GM19099 (cell line): ENCODE data around the gene SLC44A1.

Source experiments
- POLR2A ChIP-seq: IDR thresholded peaks from 3 replicates; pipeline ENCODE4 v1.6.1; 2011; ENCODE audit warnings: low read depth; ENCODE audit not compliant: insufficient read length; ENCODE audit errors: extremely low read depth

SLC44A1 gene

DNA sequence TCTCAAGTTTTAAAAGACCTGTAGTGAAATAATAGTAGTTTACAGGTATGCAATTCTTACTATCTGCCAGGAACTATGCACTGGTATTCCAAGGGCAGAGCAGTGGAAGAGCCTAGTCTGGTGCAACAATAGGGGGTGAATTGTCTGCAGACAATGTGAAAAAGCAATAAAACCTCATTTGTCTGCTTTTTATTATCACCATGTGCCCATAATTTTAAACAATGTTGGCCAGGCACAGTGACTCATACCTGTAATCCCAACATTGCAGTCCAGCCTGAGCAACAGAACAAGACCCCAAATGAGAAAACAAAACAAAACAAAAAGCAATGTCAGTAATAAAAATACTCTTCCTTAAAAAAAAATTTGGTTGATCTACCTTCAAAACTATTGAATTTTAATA, 12.2 kb upstream of the SLC44A1 start:
- TF ChIP-seq POLR2A: no peak

DNA sequence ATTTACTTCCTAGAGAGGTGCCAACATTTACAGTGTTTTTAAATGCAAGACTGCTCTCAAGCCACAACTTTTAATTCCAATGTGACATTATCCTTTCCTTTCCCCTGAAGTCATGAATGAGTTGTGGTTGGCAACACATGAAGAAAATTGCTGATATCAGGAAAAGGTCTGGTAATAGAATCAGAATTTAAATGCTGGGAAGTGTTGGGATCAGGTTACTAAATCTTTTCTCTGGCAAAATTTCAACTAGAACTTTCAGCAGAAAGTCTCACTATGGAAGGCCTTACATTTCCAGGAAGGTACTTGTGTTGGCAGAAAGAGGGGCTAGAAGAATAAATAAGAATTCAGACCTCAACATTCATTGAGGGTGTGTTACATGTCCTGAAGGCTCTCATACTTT, 10.6 kb upstream of the SLC44A1 start:
- TF ChIP-seq POLR2A: no peak

DNA sequence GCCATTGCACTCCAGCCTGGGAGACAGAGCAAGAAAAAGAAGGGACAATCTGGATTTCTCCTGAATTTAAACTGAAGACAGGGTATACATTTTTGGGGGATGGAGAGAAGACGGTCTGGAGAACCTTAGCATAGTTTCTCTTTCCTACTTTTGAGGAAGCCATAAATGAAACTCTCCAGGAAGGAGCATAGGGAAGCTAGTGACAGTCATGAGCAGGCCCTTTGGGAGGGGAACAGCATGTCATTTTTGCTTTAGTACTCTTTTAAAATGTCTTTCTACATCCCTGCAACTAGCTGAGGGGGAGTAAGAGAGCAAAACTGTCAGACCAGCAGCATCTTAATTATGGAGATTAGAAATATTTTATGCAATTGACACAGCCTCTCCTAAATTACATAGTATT, 8.2 kb upstream of the SLC44A1 start:
- no peak for TF ChIP-seq POLR2A

DNA sequence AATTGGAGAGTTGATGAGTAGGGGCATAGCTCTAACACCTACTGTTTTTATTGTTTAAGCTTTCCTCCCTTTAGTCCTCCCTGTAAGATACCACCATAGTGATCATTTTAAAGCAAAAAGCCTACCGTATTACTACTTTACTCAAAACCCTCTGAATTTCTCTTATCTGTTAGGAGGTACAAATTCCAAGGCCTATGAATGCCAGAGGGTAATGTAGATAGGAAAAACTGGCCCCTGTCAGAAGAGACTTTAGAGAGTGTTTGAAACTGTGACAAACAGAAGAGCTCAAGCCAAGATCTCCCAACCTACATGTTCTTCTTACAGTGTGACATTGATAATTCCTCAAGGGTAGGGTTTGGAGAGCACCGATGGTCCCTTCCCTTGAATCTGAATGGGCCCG, 7.2 kb upstream of the SLC44A1 start:
- no peak for TF ChIP-seq POLR2A

DNA sequence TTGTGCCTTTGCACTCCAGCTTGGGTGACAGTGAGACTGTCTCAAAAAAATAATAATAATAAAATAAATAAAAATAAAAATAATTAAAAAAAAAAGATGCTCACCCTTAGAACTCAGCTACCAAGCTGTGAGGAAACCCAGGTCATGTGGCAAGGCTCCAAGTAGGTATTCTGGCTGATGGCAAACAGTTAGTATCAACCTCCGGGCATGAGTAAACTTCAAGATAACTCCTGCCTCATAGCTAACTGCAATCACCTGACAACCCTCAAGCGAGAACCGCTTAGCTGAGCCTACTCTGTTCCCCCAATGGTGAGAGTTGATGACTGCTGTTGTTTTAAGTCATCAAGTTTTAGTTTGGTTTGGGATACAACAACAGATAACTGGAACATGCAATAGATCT, 6.1 kb upstream of the SLC44A1 start:
- no peak for TF ChIP-seq POLR2A

DNA sequence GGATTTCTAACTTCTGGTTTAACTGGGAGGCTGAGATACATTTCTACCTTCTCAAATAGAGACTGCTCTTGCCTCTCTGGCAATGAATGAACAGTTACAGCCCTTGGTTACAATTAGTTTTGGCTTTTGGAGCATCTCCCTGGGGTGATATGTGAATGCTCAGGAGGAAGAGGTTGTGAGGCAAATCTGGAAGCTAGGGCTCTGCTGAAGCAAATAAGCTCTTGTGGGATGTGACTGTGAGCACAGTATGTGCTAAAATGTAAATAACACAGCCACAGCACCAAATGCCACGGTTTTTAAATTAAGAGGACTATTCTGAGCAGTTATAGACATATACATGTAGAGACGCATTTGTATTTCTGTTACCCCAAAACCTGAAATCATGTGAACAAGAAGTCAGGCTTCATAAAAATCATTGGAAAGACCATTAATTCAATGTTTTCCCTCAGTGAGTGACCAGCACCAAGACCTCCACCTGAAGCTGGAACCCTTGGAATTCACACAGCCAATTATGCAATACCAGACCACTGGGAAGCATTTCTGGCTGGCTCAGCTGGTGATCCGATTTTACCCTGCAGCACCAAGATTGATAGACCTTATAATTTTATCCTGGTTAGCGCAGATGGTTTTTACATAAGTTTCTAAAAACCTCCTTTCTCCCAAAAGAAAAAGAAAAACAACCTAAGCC, 3.0 kb upstream of the SLC44A1 start:
- TF ChIP-seq POLR2A: no peak

DNA sequence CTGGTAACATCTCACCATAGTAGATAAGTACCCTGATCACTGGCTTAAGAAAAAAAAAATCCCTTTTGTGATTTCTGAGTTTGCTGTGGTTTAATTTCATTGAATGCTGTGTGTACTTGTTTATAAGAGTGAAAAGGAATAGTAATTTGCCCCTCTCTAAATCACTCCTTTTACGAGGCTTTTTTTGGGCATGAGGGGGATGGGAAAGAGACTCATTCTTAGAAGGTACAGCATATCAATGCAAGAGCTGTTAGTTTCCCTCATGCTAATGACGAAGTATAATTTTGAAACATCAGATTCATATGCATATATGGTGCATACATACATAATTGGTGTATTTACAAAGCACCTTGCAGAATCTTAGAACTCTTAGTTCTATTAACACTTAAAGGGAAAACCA, 2.4 kb upstream of the SLC44A1 start:
- no peak for TF ChIP-seq POLR2A

DNA sequence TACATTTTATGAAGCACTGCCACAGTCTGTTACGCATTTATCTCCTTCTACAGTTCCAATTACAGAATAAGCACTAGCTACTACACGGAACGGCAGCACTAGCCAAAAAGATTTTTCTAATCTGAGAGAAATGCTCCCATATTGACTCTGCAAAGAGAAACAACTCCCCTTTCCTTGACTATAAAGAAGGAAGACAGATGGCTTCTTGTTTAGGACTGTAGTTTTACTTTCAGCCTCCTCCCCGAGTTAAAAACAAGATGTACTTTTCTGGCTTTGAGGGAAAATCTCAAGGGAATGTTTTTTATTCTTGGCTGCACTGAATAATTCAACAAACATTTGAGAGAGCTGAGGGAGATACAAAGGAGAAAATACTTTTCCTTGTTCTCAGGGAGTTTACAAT, 1.9 kb upstream of the SLC44A1 start:
- no peak for TF ChIP-seq POLR2A

DNA sequence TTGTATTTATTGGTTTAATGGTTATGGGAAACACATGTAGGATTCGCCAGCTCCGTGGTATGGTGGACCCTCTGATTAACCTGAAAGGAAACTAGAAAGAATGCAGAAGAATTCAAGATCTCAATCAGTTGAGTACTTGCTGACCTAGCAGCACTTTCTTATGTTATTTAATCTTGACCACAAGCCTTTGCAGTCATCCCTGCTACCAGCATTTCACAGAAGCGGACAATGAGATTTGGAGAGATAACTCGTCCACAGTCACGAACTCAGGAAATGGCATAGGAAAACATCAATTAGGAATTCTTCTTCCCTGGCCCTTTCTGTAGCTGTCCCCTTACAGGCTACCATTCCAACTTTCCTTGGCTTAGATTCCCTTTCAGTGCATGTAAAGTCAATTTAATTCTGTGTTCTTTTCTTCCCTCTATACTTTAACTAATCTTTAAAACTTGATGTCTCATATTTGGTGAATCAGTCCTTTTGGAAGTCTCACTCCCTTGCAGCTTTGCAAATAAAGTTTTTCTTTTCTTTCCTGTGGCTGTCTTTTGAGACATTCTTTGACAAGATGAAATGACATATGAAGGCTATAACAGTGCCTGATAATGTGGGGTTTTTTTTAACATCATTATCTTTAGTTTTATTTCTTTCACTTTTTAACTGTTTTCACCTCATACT, 1.3 kb upstream of the SLC44A1 start:
- TF ChIP-seq POLR2A: no peak

DNA sequence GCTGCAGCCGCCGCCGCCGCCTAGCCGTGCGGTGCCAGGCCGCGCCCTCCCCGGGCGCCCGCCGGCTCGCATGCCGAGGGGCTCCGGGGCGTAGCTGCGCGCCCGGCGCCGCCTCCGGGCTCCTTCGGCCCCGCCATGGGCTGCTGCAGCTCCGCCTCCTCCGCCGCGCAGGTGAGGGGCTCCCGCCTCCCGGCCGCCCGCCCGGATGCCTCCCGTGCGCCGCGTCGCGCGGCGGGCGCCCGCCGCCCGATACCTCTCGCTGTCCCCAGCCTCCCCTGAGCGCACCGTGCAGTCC, 230 bp downstream of the SLC44A1 start:
- TF ChIP-seq POLR2A: no peak

DNA sequence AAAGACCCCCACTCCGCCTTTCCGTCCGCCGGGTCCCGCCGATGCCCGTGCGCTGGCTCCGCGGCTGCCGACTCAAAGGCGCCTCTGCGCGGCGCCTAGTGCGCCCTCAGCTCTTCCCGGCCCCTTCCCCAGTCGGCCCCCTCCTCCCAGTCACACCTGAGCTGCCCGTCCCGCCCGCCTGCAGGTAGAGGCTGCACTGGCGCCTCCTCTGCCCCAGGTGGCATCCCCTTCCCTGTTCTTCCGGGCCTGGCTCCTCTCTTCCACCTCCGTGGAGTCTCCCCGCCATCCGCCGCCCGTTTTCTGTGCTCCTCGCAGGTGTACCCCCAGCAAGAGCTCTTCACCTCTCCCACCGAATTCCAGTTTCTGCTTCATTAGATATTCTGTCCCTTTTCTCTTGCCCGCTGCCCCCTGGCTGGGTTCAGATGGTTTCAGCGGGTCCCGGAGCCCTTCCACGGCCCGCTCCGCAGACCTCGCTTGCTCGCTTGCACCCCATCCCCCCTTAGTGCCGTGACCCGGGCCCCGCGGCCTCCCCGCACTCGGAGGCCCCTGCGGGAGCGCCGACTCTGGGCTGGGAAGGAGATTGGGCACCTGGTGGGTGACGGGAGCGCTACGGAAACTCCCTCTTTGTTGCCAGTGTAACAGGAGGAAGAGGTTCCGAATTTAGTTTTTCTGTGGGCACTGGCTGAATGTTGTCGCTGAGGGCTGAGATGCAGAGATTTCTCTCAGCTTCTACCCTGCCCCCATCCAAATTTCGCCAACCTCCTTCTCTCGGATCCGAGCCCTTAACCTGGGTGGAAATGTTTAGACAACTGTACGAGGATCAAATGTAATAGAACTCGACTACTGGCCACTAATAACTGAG, 809 bp downstream of the SLC44A1 start:
- peak; percentile 32 for TF ChIP-seq POLR2A

DNA sequence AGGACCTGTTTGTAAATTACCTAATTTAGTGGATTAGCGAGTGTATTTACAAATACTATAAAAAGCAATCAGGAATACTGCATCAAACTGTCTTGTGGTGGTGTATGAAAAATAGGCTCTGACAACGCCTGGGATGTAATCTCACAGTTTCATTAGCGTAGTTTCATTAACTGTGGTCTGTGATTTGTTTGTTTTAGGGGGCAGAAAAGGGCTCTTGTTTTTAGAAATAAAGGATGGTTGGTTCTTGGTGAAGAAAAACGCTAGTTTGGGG, 1.4 kb downstream of the SLC44A1 start:
- no peak for TF ChIP-seq POLR2A

DNA sequence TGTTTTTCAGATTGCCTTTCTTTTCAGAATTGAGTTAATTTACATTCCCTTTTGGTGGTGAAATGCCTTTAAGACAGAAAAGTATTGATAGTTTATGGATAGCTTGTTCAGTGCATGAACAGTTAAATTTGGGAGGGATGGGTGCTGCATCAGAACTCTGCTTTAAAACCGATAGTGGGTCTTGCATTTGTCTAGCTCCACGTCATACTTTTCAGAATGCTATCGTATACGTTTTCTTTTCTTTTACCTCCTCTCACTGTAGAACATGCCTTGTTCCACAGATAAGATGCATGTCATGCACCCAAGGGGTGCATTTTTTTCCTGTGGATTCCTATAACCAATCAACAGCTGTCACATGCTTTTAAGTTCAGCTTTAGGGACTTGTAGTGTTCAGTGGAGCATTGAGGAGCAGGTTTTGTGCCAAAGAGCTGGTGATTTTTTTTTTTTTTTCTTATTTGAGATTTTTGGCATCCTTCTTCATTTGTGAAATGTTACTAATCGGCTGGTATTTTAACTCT, 2.3 kb downstream of the SLC44A1 start:
- no peak for TF ChIP-seq POLR2A

DNA sequence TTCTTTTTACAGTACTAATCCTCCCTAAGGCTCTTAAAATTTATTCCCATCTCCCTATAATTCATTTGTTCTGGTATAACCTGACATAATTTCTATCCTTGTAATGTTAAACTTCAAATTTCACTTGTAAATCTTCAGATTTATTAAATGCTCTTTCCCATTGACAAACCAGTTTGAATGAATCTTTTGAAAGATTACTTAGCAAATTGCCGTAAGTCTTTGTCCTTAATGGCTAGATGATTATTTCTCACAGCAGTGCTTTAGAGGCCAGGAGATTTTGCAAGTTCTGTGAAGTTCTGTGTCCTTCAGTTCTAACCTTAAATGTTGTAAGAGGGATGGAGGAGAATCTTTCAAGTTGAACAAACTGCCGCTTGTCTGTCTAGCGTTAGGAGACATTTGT, 4.2 kb downstream of the SLC44A1 start:
- TF ChIP-seq POLR2A: no peak

DNA sequence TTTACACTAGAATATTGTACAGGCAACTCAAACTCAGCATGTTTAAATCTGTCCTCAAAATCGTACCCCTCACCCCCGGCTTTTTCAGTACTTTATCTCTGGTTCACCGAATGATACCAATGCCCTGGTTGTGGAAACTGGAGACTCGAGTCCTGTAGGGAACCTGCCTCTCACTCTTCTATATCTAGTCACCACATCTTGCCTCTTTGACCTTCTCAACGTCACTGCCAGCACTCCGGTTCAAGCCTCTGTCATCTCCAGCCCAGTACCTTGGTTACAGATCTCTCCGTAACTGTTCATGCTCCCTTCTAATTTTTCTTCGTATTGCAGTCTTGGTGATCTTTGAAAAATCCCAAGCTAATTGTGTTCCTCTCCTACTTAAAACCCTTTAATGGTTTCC, 6.7 kb downstream of the SLC44A1 start:
- no peak for TF ChIP-seq POLR2A
